Mesenteric fat pad (tissue), 1 donor: Measurements from ENCODE around the gene GJC1. TPM values are rescaled to one million over a fixed set of nuclear protein-coding genes. Genes with fewer than 3 reads are reported as not detected.
"Not testable (repeated sequence)": the region's sequence is repeated elsewhere in the genome, so short reads cannot be mapped to it uniquely, and the experiment has no call there.

Source experiments
- DNase-seq: peaks from one replicate; pipeline ENCODE4 v3.0.0-alpha.2; 2020; ENCODE audit warnings: low spot score
- total RNA-seq: library from RNA; stranded (reverse); fragmentation: NEBNext Ultra II Directional; extraction: Animal tissue kit (Norgen Biotek cat#: 25700); gene quantifications from one replicate; pipeline ENCODE4 v1.2.1, GENCODE V29; 2021
- donor health status: DM: yes; HTN: yes; CAD: no.

Gene GJC1
- total RNA-seq, 1 donor from 2014 or later, result 17.1 TPM

DNA sequence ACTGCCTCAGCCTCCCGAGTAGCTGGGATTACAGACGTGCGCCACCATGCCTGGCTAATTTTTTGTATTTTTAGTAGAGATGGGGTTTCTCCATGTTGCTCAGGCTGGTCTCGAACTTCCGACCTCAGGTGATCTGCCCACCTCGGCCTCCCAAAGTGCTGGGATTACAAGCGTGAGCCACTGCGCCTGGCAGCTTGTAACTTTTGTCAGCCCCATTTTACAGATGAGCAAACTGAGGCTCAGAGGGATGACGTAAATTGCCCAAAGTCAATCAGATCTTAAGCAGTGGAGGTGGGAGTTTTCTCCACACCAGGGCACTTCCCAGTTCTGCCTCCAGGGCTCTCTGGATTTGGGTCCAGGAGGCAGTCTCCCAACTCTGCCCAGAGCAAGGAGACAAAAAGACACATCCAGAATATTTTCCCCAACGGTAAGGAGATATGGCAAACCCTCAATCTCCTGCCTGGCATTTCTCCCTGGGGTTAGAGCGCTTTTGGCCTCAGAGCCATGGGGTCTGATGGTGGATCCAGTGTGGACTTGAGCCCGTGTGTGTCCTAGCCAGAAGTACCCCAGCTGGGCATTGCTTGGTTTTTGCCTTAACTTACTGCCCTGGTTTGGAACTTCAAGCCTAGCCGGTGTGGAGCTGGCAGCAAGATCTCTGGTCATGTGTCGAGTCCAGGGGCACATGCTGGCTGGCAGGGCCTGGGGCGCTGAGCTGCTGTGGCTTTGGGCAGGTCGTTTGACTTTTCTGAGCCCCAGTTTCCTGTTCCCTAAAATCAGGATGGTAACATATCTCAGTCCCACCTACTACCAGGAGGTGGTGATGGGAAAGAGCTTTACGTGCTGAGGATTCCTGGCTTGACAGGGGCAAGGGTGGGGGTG, 67.9 kb downstream of the GJC1 start:
- DNase-seq, result no peak

DNA sequence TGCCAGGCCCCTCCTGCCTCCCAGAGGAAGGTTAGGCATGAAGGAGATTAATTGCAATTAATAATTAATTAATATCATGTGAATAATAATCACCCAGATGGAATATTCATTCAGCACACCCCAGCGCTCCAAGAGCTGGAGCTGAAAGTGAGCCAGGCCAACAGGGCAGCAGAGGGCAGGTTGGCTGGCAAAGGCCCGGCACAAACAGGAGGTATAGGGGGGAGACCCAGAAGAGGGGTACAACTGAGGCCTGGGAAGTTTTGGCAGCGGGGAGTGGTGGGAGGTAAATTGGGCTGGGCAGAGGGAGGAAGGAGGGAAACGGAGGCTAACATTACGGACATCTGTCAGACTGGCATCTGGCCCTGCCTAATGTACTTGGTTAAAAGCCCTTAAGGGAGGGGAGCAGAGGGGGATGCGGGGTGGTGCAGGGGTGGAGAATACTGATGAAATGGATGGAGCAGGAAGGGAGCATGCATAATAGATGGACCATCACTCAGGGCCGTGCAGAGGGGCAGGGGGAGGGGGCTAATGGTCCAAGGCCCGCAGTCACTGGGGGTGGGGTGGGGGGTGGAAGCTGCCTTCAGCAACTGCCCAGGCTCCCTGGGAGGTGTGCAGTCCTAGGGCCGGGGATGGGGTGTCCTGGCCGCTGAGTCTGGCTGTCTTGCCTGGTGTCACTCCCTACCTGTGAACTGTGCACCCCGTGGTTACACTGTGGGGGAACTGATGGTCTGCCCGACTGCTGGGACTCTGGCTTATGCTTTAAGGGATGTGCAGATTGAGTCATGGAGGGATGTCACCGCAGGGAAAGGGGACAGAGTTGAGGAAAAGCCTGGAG, 69.4 kb downstream of the GJC1 start:
- no peak for DNase-seq

DNA sequence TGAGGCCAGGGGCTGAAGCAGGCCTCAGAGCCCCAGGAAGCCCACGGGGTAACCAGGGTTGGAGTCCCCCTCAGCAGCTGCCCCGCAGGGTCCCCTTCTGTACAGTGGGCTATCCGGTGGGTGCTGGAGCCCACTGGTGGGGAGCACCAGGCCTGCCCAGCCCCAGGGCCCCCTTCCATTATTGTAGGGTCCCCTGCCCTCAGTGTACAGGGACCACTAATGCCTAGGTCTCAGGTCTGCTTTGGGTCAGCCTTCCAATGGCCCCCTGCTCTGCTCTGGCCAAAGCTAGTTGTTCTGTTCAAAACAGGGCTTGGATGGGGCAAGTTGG, 70.2 kb downstream of the GJC1 start:
- DNase-seq, result no peak

DNA sequence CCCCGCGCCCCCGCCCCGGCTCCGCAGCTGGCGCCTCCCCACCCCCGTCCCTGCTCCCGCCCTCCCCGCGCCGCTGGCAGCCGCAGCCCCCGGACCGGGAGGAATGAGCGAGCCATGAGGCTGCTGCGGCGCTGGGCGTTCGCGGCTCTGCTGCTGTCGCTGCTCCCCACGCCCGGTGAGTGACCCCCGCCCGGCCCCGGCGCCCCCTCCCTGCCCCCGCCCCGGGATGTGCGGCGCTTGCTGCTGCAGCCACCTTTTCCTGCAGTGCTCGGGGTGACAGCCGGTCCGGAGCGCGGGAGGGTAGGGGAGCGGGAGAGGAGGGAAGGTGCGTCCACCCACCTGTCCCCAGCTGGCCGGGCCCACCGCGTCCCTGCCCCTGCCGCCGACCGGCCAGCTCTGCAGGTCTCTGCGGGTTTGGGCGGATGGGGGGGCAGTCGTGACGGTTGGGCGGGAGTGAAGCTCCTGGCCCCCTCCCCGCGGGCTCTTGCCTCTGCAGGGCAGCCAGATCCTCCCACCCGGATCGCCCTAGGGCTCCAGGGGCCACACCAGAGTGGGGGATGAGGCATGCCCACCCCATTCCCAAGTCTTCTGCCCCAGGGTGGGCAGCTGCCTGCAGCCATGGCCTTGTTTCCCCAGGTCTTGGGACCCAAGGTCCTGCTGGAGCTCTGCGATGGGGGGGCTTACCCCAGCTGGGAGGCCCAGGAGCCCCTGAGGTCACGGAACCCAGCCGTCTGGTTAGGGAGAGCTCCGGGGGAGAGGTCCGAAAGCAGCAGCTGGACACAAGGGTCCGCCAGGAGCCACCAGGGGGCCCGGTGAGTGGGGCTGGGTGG, 70.8 kb downstream of the GJC1 start:
- DNase-seq, result peak; percentile 82

DNA sequence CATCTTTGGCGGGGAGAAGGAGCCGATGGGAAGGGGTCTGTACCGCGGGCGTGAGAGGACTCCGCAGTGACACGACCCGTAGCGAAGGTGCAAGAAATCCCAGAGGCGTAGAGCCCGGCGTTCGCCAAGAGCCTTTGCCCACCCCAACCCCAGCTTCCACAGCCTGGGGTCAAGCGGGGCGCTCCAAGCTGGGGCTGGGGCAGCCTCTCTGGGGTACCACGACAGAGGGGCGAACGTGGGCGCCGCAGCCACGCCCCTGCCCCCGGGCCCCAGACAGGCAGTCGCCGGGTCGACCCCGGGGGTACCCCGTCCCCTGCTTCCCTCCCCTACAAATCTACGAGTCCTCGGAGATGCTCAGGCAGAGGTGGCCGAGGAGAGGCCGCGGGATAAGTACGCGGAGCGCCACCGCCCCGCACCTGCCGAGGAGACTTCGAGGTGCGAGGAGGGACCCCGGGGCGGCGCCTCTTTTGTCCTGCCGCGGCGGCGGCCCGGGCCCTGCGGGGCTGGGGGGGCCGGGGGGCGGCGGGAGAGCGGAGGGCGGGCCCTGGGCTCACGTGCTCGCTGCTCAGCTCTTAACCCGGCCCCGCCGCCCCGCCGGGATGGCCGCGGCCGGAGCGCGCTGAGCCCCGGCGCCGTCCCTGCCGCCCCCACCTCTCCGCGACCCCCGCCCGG, 71.5 kb downstream of the GJC1 start, which contains the start of gene ADAM11:
TSS of gene ADAM11 (plus strand) at position 575 of the 672 bp plus-strand sequence. CDS start 212 bp downstream, outside the sequence.
- DNase-seq, result peak; percentile 81

DNA sequence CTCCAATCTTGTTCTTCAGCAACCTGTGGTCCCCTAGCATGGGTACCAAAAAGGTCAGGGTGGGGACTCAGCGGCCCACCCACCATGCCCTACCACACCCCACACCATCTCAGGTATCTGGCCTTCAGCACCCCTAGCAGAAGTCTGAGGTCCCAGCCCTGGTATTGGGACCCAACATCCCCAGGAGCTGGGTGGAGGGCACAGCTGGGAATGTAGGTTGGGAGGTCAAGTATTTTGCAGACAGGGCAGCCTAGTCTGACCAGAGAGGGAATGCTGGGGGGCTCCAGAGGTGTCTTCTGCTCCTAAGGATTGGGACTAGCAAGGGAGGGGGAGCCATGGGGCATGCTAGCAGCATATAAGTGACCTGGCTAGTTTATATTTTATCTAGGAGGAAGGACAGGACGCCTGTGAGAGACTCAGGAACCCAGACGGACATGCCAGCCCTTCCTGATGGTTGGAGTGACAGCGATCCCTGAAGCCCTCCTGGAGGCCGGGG, 72.1 kb downstream of the GJC1 start:
- no peak for DNase-seq

DNA sequence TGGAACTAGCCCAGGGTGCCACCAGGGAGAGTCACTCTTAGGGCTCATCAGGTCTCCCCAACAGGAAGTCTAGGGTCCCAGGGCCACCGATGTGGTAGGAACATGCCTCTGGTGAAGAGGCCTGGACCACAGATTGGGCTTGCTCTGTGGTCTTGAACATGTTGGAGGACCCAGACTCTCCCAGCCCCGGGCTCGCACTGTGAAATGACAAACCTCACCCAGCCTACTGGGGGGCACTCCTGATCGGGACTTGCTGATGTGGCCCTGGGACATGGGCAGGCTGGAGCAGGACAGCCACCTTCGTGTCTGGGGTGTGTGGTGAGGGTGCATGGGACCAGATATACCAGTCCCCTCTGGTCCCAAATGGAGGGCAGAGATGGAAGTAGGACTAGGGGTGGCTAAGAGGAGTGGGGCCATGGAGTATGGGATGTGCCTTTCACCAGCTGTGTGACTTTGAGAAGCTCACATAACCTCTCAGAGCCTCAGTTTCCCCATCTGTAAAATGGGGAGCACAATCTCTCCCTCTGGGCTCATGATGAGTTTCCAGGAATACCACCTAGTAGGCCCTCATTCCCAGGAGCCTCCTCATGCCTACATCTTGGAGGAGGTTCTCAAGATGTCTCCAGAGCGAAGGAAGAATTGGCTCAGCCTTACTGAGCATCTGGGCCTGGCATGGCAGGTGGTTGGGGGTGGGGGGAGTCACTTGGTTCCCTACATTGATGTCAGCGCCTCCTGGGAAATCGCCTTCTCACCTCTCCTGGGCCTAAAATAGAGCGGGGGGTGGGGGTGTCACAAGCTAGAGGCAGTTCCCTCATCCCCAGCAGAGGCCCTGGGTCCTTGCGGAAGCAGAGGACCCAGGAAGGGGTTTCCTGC, 72.8 kb downstream of the GJC1 start:
- DNase-seq, result peak; percentile 59

DNA sequence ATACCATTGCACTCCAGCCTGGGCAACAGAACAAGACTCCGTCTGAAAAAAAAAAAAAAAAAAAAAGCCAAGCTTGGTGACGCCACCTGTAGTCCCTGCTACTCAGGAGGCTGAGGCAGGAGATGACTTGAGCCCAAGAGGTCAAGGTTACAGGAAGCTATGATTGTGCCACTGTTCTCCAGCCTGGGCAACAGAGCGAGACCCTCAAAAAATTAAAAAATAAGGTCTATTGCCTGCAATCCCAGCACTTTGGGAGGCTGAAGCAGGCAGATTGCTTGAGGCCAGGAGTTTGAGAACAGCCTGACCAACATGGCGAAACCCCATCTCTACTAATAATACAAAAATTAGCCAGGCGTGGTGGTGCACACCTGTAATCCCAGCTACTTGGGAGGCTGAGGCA, 74.9 kb downstream of the GJC1 start:
- DNase-seq, result not testable (repeated sequence)

DNA sequence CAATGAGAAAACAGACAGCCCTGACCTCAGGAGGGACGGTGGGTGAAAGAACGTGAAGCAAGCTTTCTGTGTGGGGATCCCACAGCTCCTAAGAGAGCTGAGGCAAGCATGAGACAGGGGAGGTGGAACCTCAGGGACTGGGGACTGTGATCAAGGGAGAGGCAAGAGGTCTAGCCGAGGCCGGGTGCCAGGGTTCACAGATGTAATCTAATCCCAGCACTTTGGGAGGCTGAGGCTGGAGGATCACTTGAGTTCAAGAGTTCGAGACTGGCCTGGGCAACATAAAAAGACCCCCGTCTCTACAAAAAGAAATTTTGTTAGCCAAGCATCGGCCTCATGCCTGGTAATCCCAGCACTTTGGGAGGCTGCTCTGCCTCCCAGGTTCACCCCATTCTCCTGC, 75.8 kb downstream of the GJC1 start:
- no peak for DNase-seq

DNA sequence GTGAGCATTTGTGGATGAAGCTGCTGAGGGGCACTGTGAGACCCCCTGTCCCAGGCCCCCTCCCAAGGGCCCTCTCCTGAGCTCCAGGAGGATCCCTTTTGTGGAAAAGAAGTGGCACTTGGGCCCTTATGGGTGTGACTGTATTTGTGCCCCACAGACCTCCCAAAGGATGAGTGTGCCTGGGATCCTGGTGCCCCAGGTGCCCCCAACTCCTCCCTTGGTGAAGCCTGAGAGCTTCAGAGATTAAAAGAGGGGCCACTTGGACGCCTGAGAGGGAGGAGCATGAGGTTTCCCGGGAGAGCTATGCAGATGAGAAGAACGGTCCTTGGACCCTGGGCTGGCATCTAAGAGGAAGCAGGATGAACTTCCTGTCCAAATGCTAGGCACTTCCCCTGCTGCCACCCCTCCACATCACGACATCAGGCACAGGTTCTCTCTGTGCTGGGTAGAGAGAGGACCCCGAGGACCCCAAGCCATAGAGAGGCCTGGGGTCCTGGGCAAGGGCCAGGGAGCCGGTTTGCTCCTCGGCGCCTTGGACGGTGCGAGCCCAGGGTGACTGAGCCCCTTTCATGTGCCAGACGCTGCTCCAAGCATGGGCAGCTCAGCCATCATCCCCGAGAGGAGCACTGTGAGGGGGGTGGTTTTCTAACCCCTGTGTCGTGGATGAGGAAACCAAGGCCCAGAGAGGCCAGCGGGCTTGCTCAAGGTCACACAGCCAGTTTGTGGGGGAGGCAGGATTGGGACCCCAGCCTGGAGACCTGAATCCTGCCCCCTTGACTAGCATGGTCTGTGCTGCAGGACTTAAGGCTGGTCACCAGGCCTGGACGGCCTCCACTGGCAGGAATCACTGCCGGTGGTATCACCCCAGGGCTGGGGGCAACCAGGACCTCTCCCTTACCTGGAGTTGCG, 76.9 kb downstream of the GJC1 start:
- no peak for DNase-seq

DNA sequence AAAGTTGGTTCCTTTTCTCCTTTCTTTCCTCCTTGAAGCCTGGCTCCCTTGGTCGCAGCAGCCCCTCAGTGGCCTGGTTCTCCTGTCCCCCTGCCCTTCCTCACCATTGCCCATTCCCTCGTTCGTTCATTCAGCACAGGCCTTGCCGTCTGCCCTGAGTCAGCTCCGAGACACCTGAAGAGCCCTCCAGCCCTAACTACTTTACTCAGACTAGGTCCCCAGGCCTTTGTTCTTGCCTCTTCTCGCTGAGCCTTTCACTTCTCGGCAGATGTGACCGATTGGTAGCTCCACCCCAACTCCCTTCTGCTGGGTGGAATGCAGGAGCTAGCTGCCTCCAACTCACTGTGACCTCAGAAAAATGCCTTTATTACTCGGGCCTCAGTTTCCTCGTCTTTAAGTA, 78.3 kb downstream of the GJC1 start:
- DNase-seq, result no peak

DNA sequence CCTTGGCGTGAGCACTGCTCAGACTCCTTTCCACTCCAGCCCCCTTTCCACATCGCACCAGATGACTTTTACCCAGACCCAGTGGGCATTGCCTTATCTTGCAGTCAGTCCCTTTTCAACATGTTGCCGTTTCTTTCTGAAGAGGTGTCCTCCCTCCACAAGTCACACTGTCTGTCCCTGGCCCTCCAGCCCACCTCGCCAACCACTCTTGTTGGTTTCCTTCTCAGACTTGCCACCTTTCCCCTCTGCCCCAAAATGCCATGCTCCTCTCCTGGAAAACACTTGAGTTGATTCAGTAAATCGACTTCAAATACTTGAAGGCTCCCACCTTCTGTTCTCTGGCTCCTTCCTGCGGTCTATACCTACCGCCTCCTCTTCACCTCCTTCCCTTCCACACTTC, 78.8 kb downstream of the GJC1 start:
- no peak for DNase-seq

DNA sequence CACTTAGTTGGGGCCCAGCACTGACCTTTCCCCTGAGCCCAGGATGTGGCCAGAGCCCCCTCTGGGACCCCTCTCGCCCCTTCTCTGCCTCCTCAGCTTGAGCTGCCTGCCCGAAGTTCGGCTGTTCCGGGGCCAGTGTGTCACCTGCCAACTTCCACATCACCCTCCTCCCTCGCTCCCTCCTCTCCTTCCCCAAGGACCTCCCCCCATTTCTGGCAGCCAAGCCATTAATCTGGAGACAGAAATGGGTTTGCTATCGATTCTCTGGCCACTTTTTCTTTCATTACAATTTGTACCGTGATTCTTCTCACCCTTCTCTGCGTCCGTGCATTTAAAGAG, 80.1 kb downstream of the GJC1 start:
- DNase-seq, result no peak

DNA sequence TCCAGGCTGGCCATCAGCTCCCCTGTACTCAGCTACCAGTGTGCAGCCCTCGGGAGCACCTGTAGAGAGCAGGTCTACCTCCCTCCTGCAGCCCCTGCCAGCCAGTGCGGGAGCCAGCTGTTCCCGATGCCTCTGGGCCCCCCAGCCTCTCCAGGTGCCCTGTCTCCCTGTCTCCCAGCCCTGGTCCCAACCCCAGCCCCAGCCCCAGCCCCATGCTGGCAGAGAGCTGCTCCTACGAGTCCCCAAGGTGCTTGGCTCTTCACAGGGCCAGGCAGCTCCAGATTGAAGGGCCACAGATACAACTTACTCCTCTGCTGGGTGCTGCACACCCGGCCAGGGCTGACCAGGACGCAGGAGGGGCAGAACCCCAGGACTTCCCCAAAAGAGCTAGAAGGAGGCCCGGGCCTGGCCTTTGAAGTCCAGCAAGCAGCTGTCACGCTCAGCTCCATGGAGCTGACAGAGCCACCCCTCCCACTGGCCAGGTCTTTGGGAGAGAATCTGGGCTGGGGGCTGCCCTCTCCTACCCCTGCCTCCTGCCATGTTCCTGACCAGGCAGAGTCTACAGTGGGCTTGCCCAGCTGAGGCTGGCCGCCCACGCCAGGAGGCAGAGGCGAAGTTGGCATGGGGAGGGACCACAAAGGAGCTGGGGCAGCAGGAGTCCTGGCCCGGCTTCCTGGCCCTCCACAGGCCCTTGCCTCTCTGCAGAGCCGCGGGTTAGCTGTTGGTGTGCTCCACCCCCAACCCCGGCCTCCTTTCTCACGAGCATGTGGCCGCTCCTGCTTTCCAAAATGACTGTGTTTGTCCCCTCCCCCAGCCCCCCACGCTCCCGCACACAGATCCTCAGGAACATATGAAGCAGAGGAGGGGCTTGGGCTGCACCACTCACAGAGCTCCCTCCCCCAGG, 80.8 kb downstream of the GJC1 start:
- DNase-seq, result no peak
